Heart left ventricle (tissue), 13 donors: Measurements from ENCODE around the gene MED12.

Experiments
- CTCF ChIP-seq, 12 donors: fragments of 200-600 bp; sonication (generic) in 4 of 12; IDR thresholded peaks; one replicate each; pipeline versions ENCODE4 v1.5.0 to v1.8.0; 2018 to 2022; ENCODE audit warnings: antibody characterized with exemption in 12 of 12, mild to moderate bottlenecking in 5 of 12
- POLR2A ChIP-seq, 2 donors: fragments of 450-650 bp; IDR thresholded peaks; one replicate each; pipeline ENCODE4 v1.6.1; 2017; ENCODE audit warnings: antibody characterized with exemption in 2 of 2, mild to moderate bottlenecking in 2 of 2, moderate library complexity in 2 of 2
- donor health status: ischemic (EF 13 %, LVEDD 7.1; RV severe dilation, severe dysfunction).
- donor health status: DM: no; HTN: yes; CAD: no.
- donor health status: DM: no; HTN: no; CAD: no.
- donor health status: ischemic (EF 25% LVEDD 6.9; RV normal size, moderate dysfunction).
- donor health status: ischemic (EF 25% LVEDD 5.7; RV mildly dilated, moderate dysfunction).
- donor health status: ischemic (EF 35%, LVEDD 5.7; RV mildly dilated, moderate dysfunction).
- donor health status: nonischemic (EF 11% LVEDD 7.7; RV severe dilation, severe dysfunction).
- donor health status: DM: yes; HTN: yes; CAD: no.
- donor health status: PGD.
- donor health status: ischemic (EF 29% LVEDD 5.4; RV normal size, mild dysfunction).
- donor health status: nonischemic (EF 23%, LVEDD 6.1; RV moderate dilation, normal function).

- no peak for TF ChIP-seq CTCF (IDR thresholded peaks at IDR 0.05)
- no peak for TF ChIP-seq POLR2A (IDR thresholded peaks at IDR 0.05)
Observed at GRCh38 chrX:71098951-71099506, 19.4 kb upstream of the MED12 start.
